OCI-LY3 (cell line): ENCODE measurements around the gene MYZAP.

Experiments
- H2AFZ ChIP-seq: fragments of 200-600, 300-600 bp; shearing (Covaris generic); 2 replicates; pipeline ENCODE4 v1.6.0; 2014; ENCODE audit warnings: antibody characterized with exemption, low read depth, low read length
- H3K27ac ChIP-seq: fragments of 200-600, 300-600 bp; sonication (generic); 2 replicates; pipeline ENCODE4 v1.5.1; 2014; ENCODE audit warnings: mild to moderate bottlenecking, low read length, moderate library complexity, mixed read lengths
- H3K27me3 ChIP-seq: fragments of 200-600, 300-600 bp; sonication (generic); 2 replicates; pipeline ENCODE4 v1.6.1; 2014; ENCODE audit warnings: low read depth, low read length, mixed read lengths
- H3K36me3 ChIP-seq: fragments of 200-600, 300-600 bp; sonication (generic); replicated peaks from 2 replicates; pipeline ENCODE3; 2014; ENCODE audit warnings: low read depth, low read length, mixed read lengths
- H3K4me1 ChIP-seq: fragments of 300-600, 200-600 bp; sonication (generic); 2 replicates; pipeline ENCODE4 v1.6.1; 2014; ENCODE audit warnings: low read length, mixed read lengths
- H3K4me2 ChIP-seq: fragments of 200-600, 300-600 bp; sonication (generic); 2 replicates; pipeline ENCODE4 v1.6.1; 2014; ENCODE audit warnings: low read length, mixed read lengths
- H3K4me3 ChIP-seq: fragments of 300-600, 200-600 bp; sonication (generic); 2 replicates; pipeline ENCODE4 v1.5.1; 2014; ENCODE audit warnings: antibody characterized with exemption, mild to moderate bottlenecking, low read length, moderate library complexity
- H3K79me2 ChIP-seq: fragments of 300-600, 200-600 bp; shearing (Covaris generic); 2 replicates; pipeline ENCODE4 v1.6.1; 2014; ENCODE audit warnings: mild to moderate bottlenecking, low read length, mixed read lengths
- H3K9ac ChIP-seq: fragments of 300-600, 200-600 bp; shearing (Covaris generic); 2 replicates; pipeline ENCODE4 v1.6.0; 2014; ENCODE audit warnings: mild to moderate bottlenecking, low read length, moderate library complexity
- H3K9me3 ChIP-seq: fragments of 200-600, 300-600 bp; shearing (Covaris generic); 2 replicates; pipeline ENCODE4 v1.6.1; 2014; ENCODE audit warnings: low read length, mixed read lengths; ENCODE audit not compliant: insufficient read depth
- H4K20me1 ChIP-seq: fragments of 200-600, 300-600 bp; sonication (generic); 2 replicates; pipeline ENCODE4 v1.6.1; 2016; ENCODE audit warnings: low read length, mixed read lengths; ENCODE audit not compliant: insufficient read depth
- EZH2phosphoT487 ChIP-seq: fragments of 200-600 bp; shearing (Covaris generic); IDR thresholded peaks from 2 replicates; pipeline ENCODE4 v1.6.1; 2018; ENCODE audit warnings: antibody characterized with exemption, mixed run types, low read depth
- TF ChIP-seq, protein P1 (sequence below): fragments of 200-600, 300-600 bp; sonication (generic); IDR thresholded peaks from 2 replicates; pipeline ENCODE4 v1.5.1; 2014; ENCODE audit warnings: antibody characterized with exemption, low read length, low read depth

The MYZAP gene

DNA sequence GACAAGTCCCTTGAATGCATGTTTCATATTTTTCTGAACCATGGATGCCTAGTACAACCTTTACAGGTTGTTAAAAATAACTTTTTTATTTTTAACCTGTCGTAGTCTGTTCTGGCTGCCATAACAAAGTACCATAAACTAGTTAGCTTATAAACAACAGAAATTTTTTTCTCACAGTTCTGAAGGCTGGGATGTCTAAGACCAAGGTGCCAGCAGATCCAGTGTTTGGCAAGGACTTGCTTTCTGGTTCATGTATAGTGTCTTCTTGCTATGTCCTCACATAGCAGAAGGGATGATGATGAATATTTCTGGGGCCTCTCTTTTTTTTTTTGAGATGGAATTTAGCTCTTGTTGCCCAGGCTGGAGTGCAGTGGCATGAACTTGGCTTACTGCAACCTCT, 91.8 kb downstream of the MYZAP start:
- H3K27me3 ChIP-seq, result no peaks in the 10 kb centered on the region
- no peak overlapping the region for H3K27ac ChIP-seq
- H3K4me2 ChIP-seq, result no peak overlapping the region
- H3K36me3 ChIP-seq, result no peaks in the 10 kb centered on the region
- H2AFZ ChIP-seq, result no peak overlapping the region
- no peaks in the 10 kb centered on the region for H3K79me2 ChIP-seq
- no peaks in the 10 kb centered on the region for H3K9me3 ChIP-seq
- no peak for TF ChIP-seq EZH2phosphoT487
- TF ChIP-seq, protein P1, sequence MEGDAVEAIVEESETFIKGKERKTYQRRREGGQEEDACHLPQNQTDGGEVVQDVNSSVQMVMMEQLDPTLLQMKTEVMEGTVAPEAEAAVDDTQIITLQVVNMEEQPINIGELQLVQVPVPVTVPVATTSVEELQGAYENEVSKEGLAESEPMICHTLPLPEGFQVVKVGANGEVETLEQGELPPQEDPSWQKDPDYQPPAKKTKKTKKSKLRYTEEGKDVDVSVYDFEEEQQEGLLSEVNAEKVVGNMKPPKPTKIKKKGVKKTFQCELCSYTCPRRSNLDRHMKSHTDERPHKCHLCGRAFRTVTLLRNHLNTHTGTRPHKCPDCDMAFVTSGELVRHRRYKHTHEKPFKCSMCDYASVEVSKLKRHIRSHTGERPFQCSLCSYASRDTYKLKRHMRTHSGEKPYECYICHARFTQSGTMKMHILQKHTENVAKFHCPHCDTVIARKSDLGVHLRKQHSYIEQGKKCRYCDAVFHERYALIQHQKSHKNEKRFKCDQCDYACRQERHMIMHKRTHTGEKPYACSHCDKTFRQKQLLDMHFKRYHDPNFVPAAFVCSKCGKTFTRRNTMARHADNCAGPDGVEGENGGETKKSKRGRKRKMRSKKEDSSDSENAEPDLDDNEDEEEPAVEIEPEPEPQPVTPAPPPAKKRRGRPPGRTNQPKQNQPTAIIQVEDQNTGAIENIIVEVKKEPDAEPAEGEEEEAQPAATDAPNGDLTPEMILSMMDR, result no peak
- H4K20me1 ChIP-seq, result no peaks in the 10 kb centered on the region
- no peak overlapping the region for H3K4me3 ChIP-seq
- peaks cover 6% of the 10 kb centered on the region; the same call in 1 of the 2 replicates for H3K4me1 ChIP-seq
- no peak overlapping the region for H3K9ac ChIP-seq

DNA sequence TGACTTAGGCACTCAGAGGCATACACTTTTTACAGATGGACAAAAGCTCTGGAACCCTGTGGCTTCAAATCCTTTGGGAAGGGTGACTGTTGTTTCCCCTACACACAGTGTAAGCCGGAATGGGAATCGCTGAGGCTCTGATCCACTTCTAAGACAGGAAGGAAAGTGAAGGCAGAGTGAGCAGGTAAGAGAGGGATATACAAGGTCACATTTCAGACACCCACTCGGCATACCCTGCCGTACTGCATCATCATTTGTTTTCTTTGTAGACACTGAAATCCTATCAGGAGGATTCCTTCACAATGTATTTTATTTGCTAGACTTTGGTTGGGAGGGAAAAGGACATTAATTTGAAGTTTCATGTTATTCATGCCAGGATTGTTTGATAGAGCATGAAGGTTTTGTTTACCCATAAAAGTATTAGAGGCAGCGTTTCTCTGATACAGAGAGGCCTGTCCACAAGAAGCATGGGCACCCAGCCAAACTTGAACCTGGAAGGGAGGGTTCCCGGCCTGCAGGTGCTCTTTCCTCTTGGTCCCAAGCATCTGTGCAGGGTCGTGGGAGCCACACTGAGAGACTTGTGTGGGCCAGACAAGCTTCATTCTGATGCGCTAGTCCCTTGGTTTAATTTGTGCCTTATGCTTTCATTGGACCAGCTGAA, 92.9 kb downstream of the MYZAP start:
- Histone ChIP-seq H4K20me1 (no peaks in the 10 kb centered on the region), H3K4me3 (no peak overlapping the region), H3K9me3 (no peaks in the 10 kb centered on the region), H3K4me1 (peaks cover 6% of the 10 kb centered on the region; the same call in 1 of the 2 replicates), H2AFZ (no peak overlapping the region), H3K9ac (no peak overlapping the region), H3K27me3 (no peaks in the 10 kb centered on the region), H3K79me2 (no peaks in the 10 kb centered on the region), H3K36me3 (no peaks in the 10 kb centered on the region), H3K27ac (no peak overlapping the region), H3K4me2 (no peak overlapping the region)
- TF ChIP-seq, protein P1, result no peak
- TF ChIP-seq EZH2phosphoT487, result no peak

DNA sequence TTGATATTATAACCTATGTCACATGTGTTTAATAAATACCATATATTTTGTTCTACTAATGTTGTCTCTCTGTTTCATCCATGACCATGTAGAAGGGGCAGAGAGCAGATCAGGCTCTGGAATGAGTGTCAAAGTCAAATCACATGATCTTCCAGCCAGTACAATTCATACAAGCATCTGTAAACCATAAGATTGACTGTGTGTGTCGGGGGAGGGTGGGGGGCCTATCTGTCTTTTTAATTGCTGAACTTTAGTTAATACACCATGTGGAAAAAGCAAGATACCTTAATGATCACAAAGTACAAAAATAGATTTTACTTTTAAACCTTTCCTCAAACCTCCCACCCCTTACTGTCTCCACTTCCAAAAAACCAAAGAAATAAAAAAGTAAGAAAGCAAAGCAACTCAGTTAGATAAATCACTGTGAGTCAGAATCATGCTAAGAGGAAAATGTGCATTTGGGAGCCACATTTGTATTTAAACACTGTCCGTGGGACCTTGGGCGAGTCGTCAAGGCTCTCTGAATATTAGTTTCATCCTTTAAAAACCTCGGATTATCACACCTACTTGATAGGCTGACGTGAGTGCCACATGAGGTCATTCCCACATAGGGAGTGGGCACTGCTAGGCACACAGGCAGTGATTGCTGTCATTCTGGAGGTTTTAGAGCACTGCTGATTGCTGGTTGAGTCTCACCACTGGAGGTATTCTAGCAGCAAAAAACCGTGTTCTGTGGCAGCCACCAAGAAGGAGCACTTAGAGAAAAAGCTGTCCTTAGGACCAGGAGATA, 93.8 kb downstream of the MYZAP start:
- Histone ChIP-seq H3K4me1 (peaks cover 6% of the 10 kb centered on the region; the same call in 1 of the 2 replicates), H3K9me3 (no peaks in the 10 kb centered on the region), H3K27ac (no peak overlapping the region), H3K4me2 (no peak overlapping the region), H3K79me2 (no peaks in the 10 kb centered on the region), H3K27me3 (no peaks in the 10 kb centered on the region), H4K20me1 (no peaks in the 10 kb centered on the region), H3K36me3 (no peaks in the 10 kb centered on the region), H3K9ac (no peak overlapping the region), H3K4me3 (no peak overlapping the region), H2AFZ (no peak overlapping the region)
- no peak for TF ChIP-seq EZH2phosphoT487
- TF ChIP-seq, protein P1, result no peak

DNA sequence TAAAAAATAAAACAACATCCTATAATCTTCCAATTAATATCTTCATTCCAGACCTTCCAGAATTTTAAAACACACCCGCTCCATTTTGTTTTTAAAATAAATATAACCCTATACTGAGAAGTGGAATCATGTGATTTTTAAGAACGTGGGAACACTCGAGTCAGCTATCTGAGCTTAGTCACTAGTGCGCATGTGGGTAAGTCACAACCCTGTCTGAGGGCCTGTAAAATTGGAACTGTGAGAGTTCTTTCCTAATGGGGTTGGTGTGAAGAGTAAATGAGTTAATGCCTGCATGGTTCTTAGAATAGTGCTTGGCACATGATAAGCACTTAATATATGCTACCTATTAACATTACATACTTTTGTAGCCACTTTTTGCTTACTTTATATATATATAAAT, 95.0 kb downstream of the MYZAP start:
- Histone ChIP-seq H3K36me3 (no peaks in the 10 kb centered on the region), H3K27me3 (no peaks in the 10 kb centered on the region), H2AFZ (no peak overlapping the region), H3K27ac (no peak overlapping the region), H3K4me1 (peaks cover 6% of the 10 kb centered on the region; the same call in 1 of the 2 replicates), H3K9me3 (no peaks in the 10 kb centered on the region), H4K20me1 (no peaks in the 10 kb centered on the region), H3K79me2 (no peaks in the 10 kb centered on the region), H3K4me2 (no peak overlapping the region), H3K4me3 (no peak overlapping the region), H3K9ac (no peak overlapping the region)
- TF ChIP-seq EZH2phosphoT487, result no peak
- TF ChIP-seq, protein P1, result no peak
